HG02571 (cell line): Measurements from ENCODE around the gene CAPNS1.

Experiments used
- ATAC-seq: cut with Tn5 transposase; IDR thresholded peaks from one replicate; pipeline ENCODE4 v1.9.1; 2021; ENCODE audit warnings: mild to moderate bottlenecking, moderate library complexity; ENCODE audit not compliant: unreplicated experiment

Gene CAPNS1

DNA sequence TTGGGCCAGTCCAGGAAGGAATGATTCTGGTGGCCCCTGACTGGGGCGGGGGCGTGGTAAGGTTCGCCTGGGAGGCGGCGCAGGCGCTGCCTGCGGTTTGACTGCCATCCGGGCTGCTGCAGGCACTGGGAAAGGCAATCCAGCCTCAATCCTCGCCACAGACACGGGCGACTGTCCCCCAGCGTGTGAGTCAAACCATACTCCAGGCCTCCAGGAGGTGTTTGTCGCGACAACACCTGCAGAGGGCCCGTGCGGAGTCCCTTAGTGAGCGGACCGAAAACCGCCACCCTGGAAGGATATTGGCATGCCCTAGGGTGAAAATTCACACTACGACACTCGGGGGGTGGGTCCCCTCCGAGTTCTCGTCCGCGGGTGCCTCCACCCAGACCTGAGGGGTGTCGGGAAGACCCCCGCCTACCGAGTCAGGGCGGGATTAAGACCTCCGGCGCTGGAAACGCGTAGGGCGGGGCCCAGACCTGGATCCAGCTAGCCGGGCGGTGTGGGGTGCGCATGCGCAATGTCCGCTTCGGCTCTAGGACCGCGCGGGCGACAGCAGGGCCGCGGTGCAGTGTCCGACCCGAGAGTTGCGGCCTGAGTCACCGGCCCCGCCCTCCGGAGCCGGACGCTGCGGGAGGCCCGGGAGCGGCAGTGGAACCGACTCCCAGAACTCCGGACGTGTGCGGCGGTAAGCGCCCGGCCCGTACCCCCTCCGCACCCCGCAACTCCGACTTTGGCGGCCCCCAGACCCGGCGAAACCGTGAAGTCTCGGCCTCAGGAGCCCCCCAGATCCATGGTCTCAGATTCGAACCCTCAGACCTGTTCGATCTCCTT is at the start of gene CAPNS1:
CAPNS1 (plus strand) TSS at position 594 of the 831 bp plus-strand sequence. CDS start 946 bp downstream, outside the sequence.
- ATAC-seq: peak; percentile 74

DNA sequence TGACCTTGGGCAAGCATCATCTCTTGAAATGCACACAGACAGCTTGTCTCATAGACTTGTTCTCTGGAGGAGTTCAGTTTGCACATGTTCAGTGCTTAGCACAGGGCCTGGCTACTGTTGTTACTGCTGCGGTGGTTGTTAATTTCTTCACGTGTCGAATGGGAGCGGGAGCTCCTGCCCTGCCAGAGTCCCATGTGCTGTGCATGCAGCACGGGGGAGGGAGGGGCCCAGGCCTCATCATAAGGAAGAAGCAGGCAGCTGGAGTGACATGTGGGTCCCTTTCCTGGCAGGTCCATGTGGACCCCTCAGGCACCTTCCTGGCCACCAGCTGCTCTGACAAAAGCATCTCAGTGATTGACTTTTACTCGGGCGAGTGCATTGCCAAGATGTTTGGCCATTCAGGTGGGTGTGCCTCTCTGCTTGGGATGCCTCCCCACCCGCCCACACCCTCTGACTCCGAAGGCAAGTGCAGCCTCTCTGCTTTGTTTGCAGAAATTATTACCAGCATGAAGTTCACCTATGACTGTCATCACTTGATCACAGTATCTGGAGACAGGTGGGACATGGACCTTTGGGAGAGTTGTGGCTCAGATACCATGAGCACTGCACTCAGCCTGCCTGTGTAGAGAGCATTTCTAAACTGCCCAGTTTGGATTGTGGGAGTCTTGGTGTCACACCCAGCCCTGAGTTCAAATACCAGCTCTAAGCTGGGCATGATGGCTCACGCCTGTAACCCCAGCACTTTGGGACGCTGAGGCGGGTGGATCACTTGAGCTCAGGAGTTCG is 48.8 kb upstream of the CAPNS1 start:
- ATAC-seq: no peak

DNA sequence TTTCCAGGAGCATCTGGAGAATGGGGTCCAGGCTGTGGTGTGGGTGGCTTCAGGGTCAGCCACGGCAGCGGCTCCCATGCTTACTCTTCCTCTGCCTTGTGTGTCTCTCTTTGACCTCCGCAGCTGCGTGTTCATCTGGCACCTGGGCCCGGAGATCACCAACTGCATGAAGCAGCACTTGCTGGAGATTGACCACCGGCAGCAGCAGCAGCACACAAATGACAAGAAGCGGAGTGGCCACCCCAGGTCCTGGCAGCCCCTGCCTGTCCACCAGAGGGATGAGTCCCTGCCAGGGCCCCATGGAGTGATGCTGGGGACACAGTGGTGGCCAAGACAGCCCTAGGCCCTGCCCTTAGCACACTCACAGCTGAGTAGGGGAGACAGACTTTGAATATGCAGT is 47.3 kb upstream of the CAPNS1 start:
- no peak for ATAC-seq

DNA sequence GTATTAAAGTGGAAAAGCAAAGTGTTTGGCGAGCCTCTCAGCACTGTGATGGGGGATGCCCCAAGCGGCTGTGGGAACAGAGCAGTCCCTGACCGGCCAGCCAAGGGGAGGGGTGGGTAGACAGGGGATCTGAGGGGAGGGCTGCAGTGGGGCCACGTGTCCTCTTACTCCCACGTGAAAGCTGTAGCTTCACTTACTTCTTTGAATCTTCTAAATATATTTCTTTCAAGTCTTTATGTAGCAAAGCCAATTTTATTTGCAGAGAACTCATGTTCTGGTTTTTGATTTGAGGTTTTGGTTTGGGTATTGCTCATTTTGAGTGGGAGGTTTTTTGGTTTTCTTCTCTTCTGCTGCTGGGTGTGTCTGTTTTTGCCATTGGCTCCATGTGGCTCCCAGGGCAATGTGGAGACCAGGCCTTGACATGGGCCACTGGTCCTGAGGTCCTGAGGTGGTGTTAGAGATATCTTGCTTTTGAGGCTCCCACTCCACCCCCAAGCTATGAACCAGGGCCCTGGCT is 46.7 kb upstream of the CAPNS1 start:
- ATAC-seq: peak; percentile 51

DNA sequence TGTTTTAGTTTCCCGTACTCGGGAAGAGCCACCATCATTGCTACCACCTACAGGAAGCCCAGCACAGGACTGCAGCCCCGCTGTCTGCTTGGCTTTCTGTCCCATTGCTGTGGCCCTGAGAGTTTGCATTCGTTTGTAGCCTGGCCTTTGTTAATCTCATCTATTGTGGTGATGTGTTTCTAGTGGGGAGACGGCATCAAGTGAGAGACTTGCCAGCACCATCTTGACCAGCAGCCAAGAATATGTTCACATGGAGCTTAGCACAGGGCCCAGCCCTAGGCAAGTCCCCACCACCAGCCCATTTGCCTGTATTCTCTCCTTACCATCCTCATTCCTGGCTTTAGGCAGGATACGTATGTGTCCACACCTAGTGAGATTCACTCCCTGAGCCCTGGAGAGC is 46.2 kb upstream of the CAPNS1 start:
- no peak for ATAC-seq

DNA sequence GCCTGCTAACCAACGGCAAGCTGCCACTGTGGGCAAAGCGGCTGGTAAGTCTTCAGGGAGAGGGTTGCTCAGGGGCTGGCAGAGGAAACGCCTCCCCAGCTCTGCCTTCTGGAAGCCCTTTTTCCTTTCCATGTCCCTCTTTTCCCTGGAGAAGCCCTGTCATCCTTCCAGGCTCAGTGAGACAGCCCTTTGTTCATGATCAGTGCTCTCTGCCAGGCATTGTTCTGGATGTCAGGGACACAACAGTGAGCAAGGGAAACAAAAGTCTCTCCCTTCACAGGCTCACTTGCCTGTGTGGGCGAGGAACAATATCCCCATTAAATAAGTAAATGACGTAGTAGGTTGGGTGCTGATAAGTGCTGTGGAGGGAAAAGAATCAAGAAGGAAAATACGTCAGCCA is 42.8 kb upstream of the CAPNS1 start:
- ATAC-seq: no peak

DNA sequence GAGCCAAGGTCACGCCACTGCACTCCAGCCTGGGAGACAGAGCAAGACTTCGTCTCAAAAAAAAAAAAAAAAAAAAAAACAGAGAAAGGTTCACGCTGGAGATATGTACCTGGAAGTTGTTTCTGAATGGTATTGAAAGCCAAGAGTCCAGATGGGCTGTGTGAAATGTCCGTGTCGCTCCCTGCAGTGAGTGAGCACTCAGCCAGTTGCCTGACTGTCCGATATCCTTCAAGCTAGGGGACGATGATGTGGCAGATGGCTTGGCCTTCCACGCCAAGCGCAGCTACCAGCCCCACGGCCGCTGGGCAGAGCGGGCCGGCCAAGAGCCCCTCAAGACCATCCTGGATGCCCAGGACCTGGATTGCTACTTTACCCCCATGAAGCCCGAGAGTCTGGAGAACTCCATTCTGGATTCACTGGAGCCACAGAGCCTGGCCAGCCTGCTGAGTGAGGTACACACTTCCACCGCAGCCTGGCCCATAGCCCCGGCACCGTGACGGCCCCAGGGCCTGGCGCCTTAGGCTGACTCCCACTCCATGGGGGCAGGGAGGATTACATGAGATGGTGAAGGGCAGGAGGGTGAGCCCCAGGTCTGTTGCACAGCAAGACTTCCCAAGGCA is 40.6 kb upstream of the CAPNS1 start:
- ATAC-seq: no peak

DNA sequence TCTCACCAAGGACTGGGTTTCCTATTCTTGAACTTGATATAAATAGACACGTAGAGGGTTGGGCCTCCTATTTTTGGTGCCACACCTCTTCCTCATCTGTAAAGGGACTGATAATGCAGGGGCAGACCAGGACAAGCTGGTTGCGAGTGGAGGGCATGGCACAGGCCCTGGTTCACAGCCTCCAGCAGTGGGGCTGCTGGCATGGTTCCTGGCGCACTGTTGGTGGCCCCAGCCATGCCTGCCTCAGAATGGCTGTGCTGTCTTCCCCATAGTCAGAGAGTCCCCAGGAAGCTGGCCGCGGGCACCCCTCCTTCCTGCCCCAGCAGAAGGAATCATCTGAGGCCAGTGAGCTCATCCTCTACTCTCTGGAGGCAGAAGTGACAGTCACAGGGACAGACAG is 39.4 kb upstream of the CAPNS1 start:
- no peak for ATAC-seq

DNA sequence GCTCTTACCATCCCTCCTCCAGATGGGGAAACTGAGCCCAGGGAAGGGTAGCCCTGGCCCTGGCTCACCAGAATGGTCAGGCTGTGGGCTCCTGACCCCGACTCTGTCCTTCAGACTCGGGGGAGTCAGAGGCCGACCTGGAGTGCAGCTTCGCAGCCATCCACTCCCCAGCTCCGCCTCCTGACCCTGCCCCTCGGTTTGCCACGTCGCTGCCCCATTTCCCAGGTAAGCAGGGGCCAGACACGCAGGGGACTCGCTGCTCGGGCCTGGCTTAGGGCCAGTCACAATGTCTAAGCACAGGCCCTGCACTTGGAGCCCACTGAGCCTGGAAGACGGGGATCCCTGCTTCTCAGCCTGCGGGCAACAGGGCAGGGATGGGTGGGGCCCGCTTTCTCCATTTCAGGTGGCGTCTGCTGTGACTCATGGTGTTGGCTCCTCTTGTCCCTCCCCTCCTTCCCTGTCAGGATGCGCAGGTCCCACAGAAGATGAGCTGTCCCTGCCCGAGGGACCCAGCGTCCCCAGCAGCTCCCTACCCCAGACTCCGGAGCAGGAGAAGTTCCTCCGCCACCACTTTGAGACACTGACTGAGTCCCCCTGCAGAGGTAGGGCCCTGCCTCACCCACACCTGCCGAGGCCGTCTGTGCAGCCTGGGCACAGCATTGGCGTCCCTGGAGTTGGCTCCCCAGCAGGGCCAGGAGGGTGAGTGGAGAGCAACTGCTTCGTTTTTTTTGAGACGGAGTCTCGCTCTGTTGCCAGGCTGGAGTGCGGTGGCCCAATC is 38.1 kb upstream of the CAPNS1 start:
- no peak for ATAC-seq

DNA sequence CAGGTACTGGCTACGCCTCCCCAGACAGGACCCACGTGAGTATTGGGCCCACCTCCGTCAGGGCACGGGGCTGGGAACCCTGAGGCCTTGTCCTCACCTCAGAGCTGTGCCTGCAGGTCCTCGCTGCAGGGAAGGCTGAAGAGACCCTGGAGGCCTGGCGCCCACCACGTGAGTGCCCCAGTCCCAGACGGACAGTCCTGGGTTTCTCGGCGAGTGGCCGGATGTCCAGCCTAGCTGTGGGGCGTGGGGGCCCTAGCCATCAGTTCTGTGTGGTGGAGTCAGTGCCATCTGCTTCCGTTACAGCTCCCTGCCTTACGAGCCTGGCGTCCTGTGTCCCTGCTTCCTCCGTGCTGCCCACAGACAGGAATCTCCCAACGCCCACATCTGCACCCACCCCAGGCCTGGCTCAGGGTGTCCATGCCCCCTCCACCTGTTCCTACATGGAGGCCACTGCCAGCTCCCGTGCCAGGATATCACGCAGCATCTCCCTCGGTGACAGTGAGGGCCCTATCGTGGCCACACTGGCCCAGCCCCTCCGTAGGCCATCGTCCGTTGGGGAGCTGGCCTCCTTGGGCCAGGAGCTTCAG is 36.7 kb upstream of the CAPNS1 start:
- no peak for ATAC-seq

DNA sequence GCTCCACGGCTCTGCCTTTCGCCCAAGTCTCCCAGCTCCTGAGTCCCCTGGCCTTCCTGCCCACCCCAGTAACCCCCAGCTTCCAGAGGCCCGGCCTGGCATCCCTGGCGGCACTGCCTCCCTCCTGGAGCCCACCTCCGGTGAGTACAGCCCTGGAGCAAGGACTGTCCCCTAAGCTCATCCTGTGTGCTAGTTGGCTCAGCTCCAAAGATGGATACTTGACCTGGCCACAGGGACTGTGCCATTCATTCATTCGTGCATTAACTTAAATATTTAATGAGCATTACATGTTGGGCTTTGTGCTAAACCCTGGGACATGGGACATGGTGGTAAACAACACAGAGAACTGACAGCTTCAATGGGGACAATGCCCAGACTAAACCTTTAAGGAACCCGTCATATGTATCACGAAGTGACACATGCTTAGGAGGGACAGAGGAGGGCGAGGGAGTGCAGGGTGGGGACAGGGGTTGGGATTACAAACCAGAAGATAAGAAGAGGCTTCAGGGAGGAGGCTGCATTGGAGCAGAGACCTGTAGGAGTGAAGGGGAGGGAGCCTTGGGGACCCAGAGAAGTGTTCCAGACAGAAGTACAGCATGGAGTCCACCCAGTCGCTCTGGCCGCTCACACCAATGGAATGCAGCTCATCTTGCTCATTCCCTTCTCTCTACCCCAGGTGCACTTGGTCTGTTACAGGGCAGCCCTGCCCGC is 35.9 kb upstream of the CAPNS1 start:
- no peak for ATAC-seq

DNA sequence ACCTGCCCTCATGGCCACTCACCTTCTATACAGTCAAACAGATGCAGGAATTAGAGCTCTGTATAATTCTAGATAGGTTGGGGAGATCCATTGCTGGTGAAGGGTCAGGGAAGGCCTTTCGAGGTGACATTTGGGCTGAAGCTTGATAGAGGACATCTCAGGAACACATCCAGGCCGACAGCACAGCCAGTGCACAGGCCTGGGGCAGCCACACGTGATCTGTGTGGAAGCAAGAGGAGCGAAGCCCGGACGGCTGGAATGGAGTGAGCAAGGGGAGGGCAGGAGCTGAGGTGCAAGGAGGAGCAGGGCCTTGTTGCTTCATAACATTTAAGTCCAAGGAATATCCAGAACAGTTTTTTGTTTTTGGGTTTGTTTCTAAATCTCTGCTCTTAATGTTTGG is 33.4 kb upstream of the CAPNS1 start:
- no peak for ATAC-seq

DNA sequence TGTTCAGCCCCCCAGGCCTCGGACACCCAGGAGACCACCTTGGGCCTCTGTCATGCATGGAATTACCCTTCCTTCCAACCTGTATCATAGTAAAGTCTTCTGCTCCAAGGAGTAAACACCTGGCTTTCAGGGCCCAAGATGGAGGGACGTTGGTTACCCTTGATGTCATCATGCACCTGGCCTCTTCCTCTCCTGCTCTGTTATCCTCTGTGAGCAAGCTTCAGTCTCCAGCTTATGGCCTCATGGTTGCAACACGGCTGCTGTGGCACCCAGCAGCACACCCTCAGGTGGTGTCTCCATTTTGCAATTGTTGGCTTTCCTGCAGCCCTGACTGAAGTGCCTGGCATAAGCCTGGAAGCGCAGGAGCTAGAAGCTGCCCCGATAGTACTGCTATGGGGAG is 32.9 kb upstream of the CAPNS1 start:
- ATAC-seq: no peak

DNA sequence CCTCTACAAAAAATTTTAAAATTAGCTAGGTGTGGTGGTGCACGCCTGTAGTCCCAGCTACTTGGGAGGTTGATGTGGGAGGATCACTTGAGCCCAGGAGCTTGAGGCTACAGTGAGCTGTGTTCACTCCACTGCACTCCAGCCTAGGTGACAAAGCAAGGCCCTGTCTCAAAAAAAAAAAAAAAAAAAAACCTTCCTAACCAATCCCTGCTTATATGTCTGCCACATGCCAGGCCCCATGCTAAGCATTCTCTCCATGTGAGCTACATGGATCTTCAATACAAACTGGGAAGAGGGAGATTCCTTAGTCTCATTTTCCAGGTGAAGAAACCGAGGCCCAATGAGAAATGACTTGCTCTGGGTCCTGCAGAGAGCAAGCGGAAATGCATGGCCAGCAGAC is 31.2 kb upstream of the CAPNS1 start:
- ATAC-seq: no peak

DNA sequence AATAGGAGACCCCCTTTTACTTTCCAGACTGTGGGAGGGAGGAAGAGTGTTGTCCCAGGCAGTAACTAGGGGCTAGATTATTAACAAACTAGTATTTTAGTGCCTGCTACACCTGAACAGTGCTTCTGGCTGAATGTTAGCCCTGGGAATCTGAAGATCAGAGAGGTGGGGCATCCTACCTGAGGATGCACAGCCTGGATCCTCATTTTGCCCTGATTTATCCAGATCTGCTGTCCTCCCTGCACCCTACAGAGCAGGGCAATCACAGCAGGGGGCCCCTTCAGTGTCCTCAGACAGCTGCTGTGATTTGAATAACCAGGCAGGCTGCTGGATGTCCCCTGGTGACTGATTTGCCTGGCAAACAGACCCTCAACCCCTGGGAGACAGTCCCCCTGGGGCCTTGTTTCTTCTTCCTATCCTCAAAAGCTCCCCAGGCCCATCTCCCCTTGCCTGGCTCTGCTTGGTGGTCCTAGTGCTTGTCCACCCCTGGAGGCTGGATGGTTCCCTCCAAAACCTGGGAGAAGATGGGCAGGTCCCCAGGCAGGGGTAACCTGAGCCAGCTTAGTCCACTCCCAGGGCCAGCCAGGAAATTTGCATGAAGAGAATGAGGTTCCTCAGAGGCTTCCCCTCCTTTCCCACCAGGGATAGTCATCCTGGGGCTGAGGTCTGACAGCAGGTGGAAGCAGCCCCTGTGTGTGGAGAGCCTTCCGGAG is 29.2 kb upstream of the CAPNS1 start, which contains the start of gene OVOL3:
OVOL3 (plus strand) TSS at position 657 of the 713 bp plus-strand sequence. CDS start 60 bp downstream, outside the sequence.
- no peak for ATAC-seq

DNA sequence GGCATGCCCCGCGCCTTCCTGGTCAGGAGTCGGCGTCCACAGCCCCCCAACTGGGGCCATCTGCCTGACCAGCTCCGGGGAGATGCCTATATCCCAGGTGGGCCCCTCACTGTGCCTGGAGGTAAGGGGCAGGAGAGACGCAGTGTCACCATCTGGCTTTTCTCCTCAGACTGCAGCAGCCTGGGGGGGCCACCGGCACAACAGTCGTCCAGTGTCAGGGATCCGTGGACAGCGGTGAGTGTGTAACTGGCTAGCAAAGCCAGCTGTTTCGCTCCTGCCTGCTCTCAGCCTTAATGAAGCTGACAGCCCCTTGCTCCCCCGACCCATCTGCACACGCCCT is 28.7 kb upstream of the CAPNS1 start:
- ATAC-seq: no peak

DNA sequence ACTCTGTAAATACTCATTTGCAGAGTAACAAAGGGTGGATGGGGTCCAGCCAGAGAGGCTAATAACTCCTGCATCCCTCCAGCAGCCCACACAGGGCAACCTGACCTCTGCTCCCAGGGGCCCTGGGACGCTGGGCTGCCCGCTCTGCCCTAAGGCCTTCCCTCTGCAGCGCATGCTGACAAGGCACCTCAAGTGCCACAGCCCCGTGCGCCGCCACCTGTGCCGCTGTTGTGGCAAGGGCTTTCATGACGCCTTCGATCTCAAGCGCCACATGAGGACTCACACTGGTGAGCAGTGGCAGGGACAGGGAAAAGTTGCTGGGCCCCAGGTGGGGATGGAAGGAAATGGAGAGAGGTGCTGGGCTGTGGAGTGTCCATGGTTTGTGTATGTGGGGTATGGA is 27.2 kb upstream of the CAPNS1 start:
- no peak for ATAC-seq

DNA sequence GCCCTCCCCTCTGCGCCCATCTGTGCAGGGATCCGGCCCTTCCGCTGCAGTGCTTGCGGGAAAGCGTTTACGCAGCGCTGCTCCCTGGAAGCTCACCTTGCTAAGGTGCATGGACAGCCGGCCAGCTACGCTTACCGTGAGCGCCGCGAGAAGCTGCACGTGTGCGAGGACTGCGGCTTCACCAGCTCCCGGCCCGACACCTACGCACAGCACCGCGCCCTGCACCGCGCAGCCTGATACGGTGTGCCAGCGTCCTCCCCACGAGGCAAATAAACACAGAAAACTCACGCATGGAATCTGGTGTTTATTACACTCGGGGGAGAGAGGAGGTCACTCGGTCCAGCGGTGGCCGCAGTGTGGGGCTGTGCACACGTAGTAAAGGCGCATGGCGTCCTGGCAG is 26.4 kb upstream of the CAPNS1 start:
- ATAC-seq: no peak
